BJ (cell line): Measurements from ENCODE around the gene SH3RF1. TPM values are rescaled to one million over a fixed set of nuclear protein-coding genes. Genes with fewer than 3 reads are reported as not detected.

Experiments
- CTCF ChIA-PET: fragments of 350-600 bp; formaldehyde crosslinking; extraction: SDS; loops from one replicate; lab custom pipeline; 2021; ENCODE audit warnings: antibody characterized with exemption, inconsistent platforms; lab: Yijun Ruan, JAX
- POLR2A ChIA-PET: fragments of 300-600 bp; sonication (Branson Sonifier 250); formaldehyde crosslinking; extraction: SDS; loops from one replicate; lab custom pipeline; 2021; ENCODE audit warnings: antibody characterized with exemption; lab: Charles Lee
- DNase-seq: peaks from one replicate; pipeline ENCODE4 v3.0.0-alpha.2; 2011; ENCODE audit warnings: low read depth
- H3K27me3 ChIP-seq: 2 replicates; pipeline ENCODE4 v1.6.0; 2011; ENCODE audit warnings: low read length; ENCODE audit not compliant: control insufficient read depth, insufficient read depth
- H3K36me3 ChIP-seq: 2 replicates; pipeline ENCODE4 v1.5.1; 2011; ENCODE audit warnings: low read length; ENCODE audit not compliant: control insufficient read depth, insufficient read depth
- H3K4me3 ChIP-seq: 2 replicates; pipeline ENCODE4 v1.5.1; 2011; ENCODE audit warnings: low read depth, mild to moderate bottlenecking, control low read depth, low read length
- CTCF ChIP-seq: IDR thresholded peaks from 2 replicates; pipeline ENCODE4 v1.5.1; 2011; ENCODE audit warnings: low read depth, mild to moderate bottlenecking, control low read depth, inconsistent platforms, low read length, moderate library complexity; ENCODE audit not compliant: insufficient read depth
- polyA plus RNA-seq: library from polyadenylated mRNA; depleted of rRNA; stranded (reverse); fragments of >200 nt; gene quantifications from 2 replicates; pipeline ENCODE4 v1.2.3, GENCODE V29; 2011

SH3RF1 gene
- polyA plus RNA-seq, 1 experiment = 38.8 TPM

- TF ChIP-seq CTCF = no peak
- H3K27me3 ChIP-seq = no peaks in the 10 kb centered on the region
- H3K36me3 ChIP-seq = peaks cover 4% of the 10 kb centered on the region
- no peak for DNase-seq
- ChIA-PET POLR2A (no interaction called here), CTCF (no interaction called here)
- no peak overlapping the region for H3K4me3 ChIP-seq
These were observed 133.8 kb downstream of the SH3RF1 start for GRCh38 chr4:169136796-169137557.

GRCh38 chr4:169136330-169136729, 134.4 kb downstream of the SH3RF1 start:
- no peak for TF ChIP-seq CTCF
- CTCF ChIA-PET = no interaction called here

GRCh38 chr4:169135776-169136175, 135.0 kb downstream of the SH3RF1 start:
- ChIA-PET POLR2A (no interaction called here), CTCF (no interaction called here)
- TF ChIP-seq CTCF = no peak
- H3K36me3 ChIP-seq = peaks cover 7% of the 10 kb centered on the region
- no peak overlapping the region for H3K4me3 ChIP-seq
- no peaks in the 10 kb centered on the region for H3K27me3 ChIP-seq
- no peak for DNase-seq

More at GRCh38 chr4:169136330-169136729, 134.4 kb downstream of the SH3RF1 start:
- POLR2A ChIA-PET = no interaction called here
- no peak for DNase-seq
- Histone ChIP-seq H3K4me3 (no peak overlapping the region), H3K27me3 (no peaks in the 10 kb centered on the region), H3K36me3 (peaks cover 7% of the 10 kb centered on the region)

- Histone ChIP-seq H3K27me3 (no peaks in the 10 kb centered on the region), H3K4me3 (no peak overlapping the region), H3K36me3 (peaks cover 9% of the 10 kb centered on the region)
- POLR2A ChIA-PET = no interaction called here
- CTCF ChIA-PET = no interaction called here
- no peak for TF ChIP-seq CTCF
- no peak for DNase-seq
These were observed 136.8 kb downstream of the SH3RF1 start for GRCh38 chr4:169133932-169134331.

GRCh38 chr4:169132561-169133305, 138.0 kb downstream of the SH3RF1 start:
- Histone ChIP-seq H3K27me3 (no peaks in the 10 kb centered on the region), H3K4me3 (no peak overlapping the region), H3K36me3 (peaks cover 7% of the 10 kb centered on the region)
- ChIA-PET CTCF (no interaction called here), POLR2A (no interaction called here)
- no peak for DNase-seq
- no peak for TF ChIP-seq CTCF
